ENCODE measurements around the gene TMEM178A.
"Not testable (repeated sequence)": the region's sequence is repeated elsewhere in the genome, so short reads cannot be mapped to it uniquely, and the experiment has no call there.

Gene TMEM178A

GRCh38 chr2:39625927-39626270, 39.8 kb upstream of the TMEM178A start:
- no peaks in the 10 kb centered on the region for H3K36me3 ChIP-seq (ENCODE audit: insufficient read depth, low read length)
- H3K9me3 ChIP-seq (ENCODE audit: low read depth, low read length), result no peaks in the 10 kb centered on the region
- H3K27ac ChIP-seq, result no peak overlapping the region
- DNase-seq (ENCODE audit: low read depth, low spot score), result no peak
- TF ChIP-seq EZH2 (IDR thresholded peaks at IDR 0.05) (no peak), POLR2AphosphoS5 (IDR thresholded peaks at IDR 0.05; ENCODE audit: borderline replicate concordance, low read depth, low read length) (no peak), FOXP2 (optimal IDR thresholded peaks at IDR 0.05; ENCODE audit: control extremely low read depth, extremely low read length, insufficient read depth) (no peak)
- H3K9ac ChIP-seq (ENCODE audit: insufficient read length), result no peak overlapping the region
- H3K4me3 ChIP-seq, result no peak overlapping the region

GRCh38 chr2:39628346-39628745, 37.4 kb upstream of the TMEM178A start:
- not testable (repeated sequence) for H3K4me3 ChIP-seq; H3K36me3 ChIP-seq (ENCODE audit: insufficient read depth, low read length); H3K27ac ChIP-seq; DNase-seq (ENCODE audit: low read depth, low spot score); H3K9me3 ChIP-seq (ENCODE audit: low read depth, low read length); H3K9ac ChIP-seq (ENCODE audit: insufficient read length)

GRCh38 chr2:39629646-39630045, 36.1 kb upstream of the TMEM178A start:
- H3K4me3 ChIP-seq, result no peak overlapping the region
- H3K9me3 ChIP-seq (ENCODE audit: low read depth, low read length), result no peaks in the 10 kb centered on the region
- TF ChIP-seq EZH2 (IDR thresholded peaks at IDR 0.05), result no peak
- TF ChIP-seq POLR2AphosphoS5 (IDR thresholded peaks at IDR 0.05; ENCODE audit: borderline replicate concordance, low read depth, low read length), result no peak
- no peak for TF ChIP-seq FOXP2 (optimal IDR thresholded peaks at IDR 0.05; ENCODE audit: control extremely low read depth, extremely low read length, insufficient read depth)
- no peak overlapping the region for H3K9ac ChIP-seq (ENCODE audit: insufficient read length)
- no peak overlapping the region for H3K27ac ChIP-seq
- no peak for DNase-seq (ENCODE audit: low read depth, low spot score)
- no peaks in the 10 kb centered on the region for H3K36me3 ChIP-seq (ENCODE audit: insufficient read depth, low read length)

- Histone ChIP-seq H3K27ac (no peak overlapping the region), H3K36me3 (ENCODE audit: insufficient read depth, low read length) (no peaks in the 10 kb centered on the region), H3K9me3 (ENCODE audit: low read depth, low read length) (no peaks in the 10 kb centered on the region), H3K9ac (ENCODE audit: insufficient read length) (no peak overlapping the region), H3K4me3 (no peak overlapping the region)
- DNase-seq (ENCODE audit: low read depth, low spot score), result no peak
- TF ChIP-seq FOXP2 (optimal IDR thresholded peaks at IDR 0.05; ENCODE audit: control extremely low read depth, extremely low read length, insufficient read depth) (no peak), EZH2 (IDR thresholded peaks at IDR 0.05) (no peak), POLR2AphosphoS5 (IDR thresholded peaks at IDR 0.05; ENCODE audit: borderline replicate concordance, low read depth, low read length) (no peak)
These were observed 34.5 kb upstream of the TMEM178A start for GRCh38 chr2:39631256-39631655.

GRCh38 chr2:39631718-39632117, 34.0 kb upstream of the TMEM178A start:
- DNase-seq (ENCODE audit: low read depth, low spot score), result no peak
- TF ChIP-seq POLR2AphosphoS5 (IDR thresholded peaks at IDR 0.05; ENCODE audit: borderline replicate concordance, low read depth, low read length), result no peak
- no peak for TF ChIP-seq FOXP2 (optimal IDR thresholded peaks at IDR 0.05; ENCODE audit: control extremely low read depth, extremely low read length, insufficient read depth)
- no peak for TF ChIP-seq EZH2 (IDR thresholded peaks at IDR 0.05)
- no peak overlapping the region for H3K27ac ChIP-seq
- H3K4me3 ChIP-seq, result no peak overlapping the region
- no peak overlapping the region for H3K9ac ChIP-seq (ENCODE audit: insufficient read length)
- no peaks in the 10 kb centered on the region for H3K36me3 ChIP-seq (ENCODE audit: insufficient read depth, low read length)
- H3K9me3 ChIP-seq (ENCODE audit: low read depth, low read length), result no peaks in the 10 kb centered on the region

GRCh38 chr2:39632876-39633275, 32.8 kb upstream of the TMEM178A start:
- TF ChIP-seq FOXP2 (optimal IDR thresholded peaks at IDR 0.05; ENCODE audit: control extremely low read depth, extremely low read length, insufficient read depth), result no peak
- H3K27ac ChIP-seq, result no peak overlapping the region

GRCh38 chr2:39636306-39636705, 29.4 kb upstream of the TMEM178A start:
- no peak overlapping the region for H3K27ac ChIP-seq
- H3K36me3 ChIP-seq (ENCODE audit: insufficient read depth, low read length), result no peaks in the 10 kb centered on the region
- no peak for DNase-seq (ENCODE audit: low read depth, low spot score)
- H3K9ac ChIP-seq (ENCODE audit: insufficient read length), result no peak overlapping the region
- TF ChIP-seq EZH2 (IDR thresholded peaks at IDR 0.05) (no peak), POLR2AphosphoS5 (IDR thresholded peaks at IDR 0.05; ENCODE audit: borderline replicate concordance, low read depth, low read length) (no peak), FOXP2 (optimal IDR thresholded peaks at IDR 0.05; ENCODE audit: control extremely low read depth, extremely low read length, insufficient read depth) (no peak)
- H3K9me3 ChIP-seq (ENCODE audit: low read depth, low read length), result no peaks in the 10 kb centered on the region
- no peak overlapping the region for H3K4me3 ChIP-seq

More at GRCh38 chr2:39632876-39633275, 32.8 kb upstream of the TMEM178A start:
- no peak for DNase-seq (ENCODE audit: low read depth, low spot score)
- Histone ChIP-seq H3K9ac (ENCODE audit: insufficient read length) (no peak overlapping the region), H3K4me3 (no peak overlapping the region), H3K9me3 (ENCODE audit: low read depth, low read length) (no peaks in the 10 kb centered on the region), H3K36me3 (ENCODE audit: insufficient read depth, low read length) (no peaks in the 10 kb centered on the region)

- H3K4me3 ChIP-seq, result no peak overlapping the region
- H3K9ac ChIP-seq (ENCODE audit: insufficient read length), result no peak overlapping the region
- TF ChIP-seq POLR2AphosphoS5 (IDR thresholded peaks at IDR 0.05; ENCODE audit: borderline replicate concordance, low read depth, low read length) (no peak), EZH2 (IDR thresholded peaks at IDR 0.05) (no peak), FOXP2 (optimal IDR thresholded peaks at IDR 0.05; ENCODE audit: control extremely low read depth, extremely low read length, insufficient read depth) (no peak)
- no peaks in the 10 kb centered on the region for H3K9me3 ChIP-seq (ENCODE audit: low read depth, low read length)
- no peak overlapping the region for H3K27ac ChIP-seq
- DNase-seq (ENCODE audit: low read depth, low spot score), result no peak
- no peaks in the 10 kb centered on the region for H3K36me3 ChIP-seq (ENCODE audit: insufficient read depth, low read length)
These were observed 27.1 kb upstream of the TMEM178A start for GRCh38 chr2:39638581-39638980.

GRCh38 chr2:39640107-39640506, 25.6 kb upstream of the TMEM178A start:
- no peak overlapping the region for H3K4me3 ChIP-seq
- TF ChIP-seq EZH2 (IDR thresholded peaks at IDR 0.05) (no peak), POLR2AphosphoS5 (IDR thresholded peaks at IDR 0.05; ENCODE audit: borderline replicate concordance, low read depth, low read length) (no peak), FOXP2 (optimal IDR thresholded peaks at IDR 0.05; ENCODE audit: control extremely low read depth, extremely low read length, insufficient read depth) (no peak)
- DNase-seq (ENCODE audit: low read depth, low spot score), result no peak

More at GRCh38 chr2:39640107-39640506, 25.6 kb upstream of the TMEM178A start:
- no peaks in the 10 kb centered on the region for H3K9me3 ChIP-seq (ENCODE audit: low read depth, low read length)
- no peak overlapping the region for H3K9ac ChIP-seq (ENCODE audit: insufficient read length)
- no peaks in the 10 kb centered on the region for H3K36me3 ChIP-seq (ENCODE audit: insufficient read depth, low read length)
- H3K27ac ChIP-seq, result no peak overlapping the region

Measured in SK-N-MC (cell line).